Mucosa of rectum (tissue), 2 donors: ENCODE measurements around the gene IRAK1.
"Not testable (repeated sequence)": the region's sequence is repeated elsewhere in the genome, so short reads cannot be mapped to it uniquely, and the experiment has no call there.

Source experiments
- H3K27ac ChIP-seq, 2 donors: one replicate each; pipeline ENCODE4 v1.7.0; 2013; ENCODE audit warnings: inconsistent platforms in 2 of 2, low read depth in 2 of 2, low read length in 2 of 2
- H3K27me3 ChIP-seq, 2 donors: one replicate each; pipeline ENCODE4 v1.7.0; 2013; ENCODE audit warnings: low read length in 2 of 2; ENCODE audit not compliant: control insufficient read depth in 2 of 2, insufficient read depth in 2 of 2
- H3K36me3 ChIP-seq, 2 donors: one replicate each; pipeline ENCODE4 v1.7.0; 2013; ENCODE audit warnings: low read length in 2 of 2; ENCODE audit not compliant: control insufficient read depth in 2 of 2, insufficient read depth in 2 of 2
- H3K4me1 ChIP-seq, 2 donors: one replicate each; pipeline ENCODE4 v1.7.0; 2013; ENCODE audit warnings: low read length in 2 of 2, mild to moderate bottlenecking in 1 of 2; ENCODE audit not compliant: control insufficient read depth in 2 of 2, insufficient read depth in 2 of 2
- H3K4me3 ChIP-seq, 2 donors: one replicate each; pipeline ENCODE4 v1.7.0; 2013; ENCODE audit warnings: low read length in 2 of 2
- H3K9ac ChIP-seq, 2 donors: one replicate each; pipeline ENCODE4 v1.7.0; 2013; ENCODE audit warnings: low read length in 2 of 2, low read depth in 1 of 2, mild to moderate bottlenecking in 1 of 2
- H3K9me3 ChIP-seq, 2 donors: one replicate each; pipeline ENCODE4 v1.7.0; 2013; ENCODE audit warnings: low read length in 2 of 2; ENCODE audit not compliant: control insufficient read depth in 2 of 2
- donor health status: healthy.
- donor health status: Normal muscosa, but diverticular disease.

Gene IRAK1

GRCh38 chrX:154004315-154004714 lies 15.4 kb downstream of the IRAK1 start:
- peaks cover 0 to 3% of the 10 kb centered on the region in 2 donors for H3K27me3 ChIP-seq
- H3K36me3 ChIP-seq = no peaks in the 10 kb centered on the region
- H3K27ac ChIP-seq = no peak overlapping the region
- no peak overlapping the region for H3K4me3 ChIP-seq
- H3K9me3 ChIP-seq = no peaks in the 10 kb centered on the region
- no peak overlapping the region for H3K9ac ChIP-seq
- no peaks in the 10 kb centered on the region for H3K4me1 ChIP-seq

GRCh38 chrX:154002215-154002719 lies 17.4 kb downstream of the IRAK1 start:
- Histone ChIP-seq H3K27ac (peak overlapping the region in 1 of 2 donors; percentile 54), H3K4me3 (peak overlapping the region in 1 of 2 donors; percentile 14)

GRCh38 chrX:154000051-154000450 lies 19.7 kb downstream of the IRAK1 start:
- Histone ChIP-seq H3K36me3 (no peaks in the 10 kb centered on the region), H3K4me3 (no peak overlapping the region), H3K27me3 (no peaks in the 10 kb centered on the region), H3K4me1 (no peaks in the 10 kb centered on the region), H3K9me3 (no peaks in the 10 kb centered on the region), H3K9ac (no peak overlapping the region), H3K27ac (no peak overlapping the region)

More at GRCh38 chrX:154002215-154002719, 17.4 kb downstream of the IRAK1 start:
- no peaks in the 10 kb centered on the region for H3K9me3 ChIP-seq
- H3K9ac ChIP-seq = no peak overlapping the region
- H3K27me3 ChIP-seq = no peaks in the 10 kb centered on the region
- H3K4me1 ChIP-seq = no peaks in the 10 kb centered on the region
- no peaks in the 10 kb centered on the region for H3K36me3 ChIP-seq

- H3K4me3 ChIP-seq = no peak overlapping the region
- no peak overlapping the region for H3K27ac ChIP-seq
- no peaks in the 10 kb centered on the region for H3K36me3 ChIP-seq
- H3K9ac ChIP-seq = no peak overlapping the region
- no peaks in the 10 kb centered on the region for H3K27me3 ChIP-seq
- no peaks in the 10 kb centered on the region for H3K4me1 ChIP-seq
- no peaks in the 10 kb centered on the region for H3K9me3 ChIP-seq
Observed at GRCh38 chrX:153999359-154000037, 20.2 kb downstream of the IRAK1 start.

- Histone ChIP-seq H3K27ac (no peak overlapping the region), H3K4me1 (no peaks in the 10 kb centered on the region), H3K36me3 (no peaks in the 10 kb centered on the region), H3K9ac (no peak overlapping the region), H3K4me3 (no peak overlapping the region), H3K27me3 (peaks cover 0 to 8% of the 10 kb centered on the region in 2 donors), H3K9me3 (no peaks in the 10 kb centered on the region)
Observed at GRCh38 chrX:153995504-153995903, 24.2 kb downstream of the IRAK1 start.

GRCh38 chrX:153994398-153994797 lies 25.3 kb downstream of the IRAK1 start:
- H3K27me3 ChIP-seq, H3K4me1 ChIP-seq, H3K4me3 ChIP-seq, H3K36me3 ChIP-seq, H3K9me3 ChIP-seq, H3K27ac ChIP-seq, H3K9ac ChIP-seq: not testable (repeated sequence)

GRCh38 chrX:153993978-153994377 lies 25.7 kb downstream of the IRAK1 start:
- Histone ChIP-seq H3K9me3 (no peaks in the 10 kb centered on the region), H3K27me3 (peaks cover 4 to 8% of the 10 kb centered on the region in 2 donors), H3K27ac (no peak overlapping the region), H3K4me1 (no peaks in the 10 kb centered on the region), H3K4me3 (no peak overlapping the region), H3K36me3 (no peaks in the 10 kb centered on the region), H3K9ac (no peak overlapping the region)

- no peak overlapping the region for H3K9ac ChIP-seq
- no peak overlapping the region for H3K4me3 ChIP-seq
- H3K36me3 ChIP-seq = no peaks in the 10 kb centered on the region
- H3K27me3 ChIP-seq = peaks cover 4 to 8% of the 10 kb centered on the region in 2 donors
- no peak overlapping the region for H3K27ac ChIP-seq
- H3K4me1 ChIP-seq = no peaks in the 10 kb centered on the region
- no peaks in the 10 kb centered on the region for H3K9me3 ChIP-seq
Observed at GRCh38 chrX:153993079-153993478, 26.6 kb downstream of the IRAK1 start.

GRCh38 chrX:153992180-153992579 lies 27.5 kb downstream of the IRAK1 start:
- no peaks in the 10 kb centered on the region for H3K36me3 ChIP-seq
- H3K27me3 ChIP-seq = peaks cover 4 to 8% of the 10 kb centered on the region in 2 donors
- H3K4me3 ChIP-seq = no peak overlapping the region
- H3K9me3 ChIP-seq = no peaks in the 10 kb centered on the region
- no peak overlapping the region for H3K27ac ChIP-seq
- H3K9ac ChIP-seq = no peak overlapping the region
- H3K4me1 ChIP-seq = no peaks in the 10 kb centered on the region

GRCh38 chrX:153991013-153991580 lies 28.6 kb downstream of the IRAK1 start:
- no peaks in the 10 kb centered on the region for H3K9me3 ChIP-seq

More at GRCh38 chrX:153991013-153991580, 28.6 kb downstream of the IRAK1 start:
- H3K4me3 ChIP-seq = no peak overlapping the region
- no peaks in the 10 kb centered on the region for H3K4me1 ChIP-seq
- H3K27me3 ChIP-seq = peaks cover 4 to 8% of the 10 kb centered on the region in 2 donors
- H3K36me3 ChIP-seq = no peaks in the 10 kb centered on the region
- H3K9ac ChIP-seq = no peak overlapping the region
- no peak overlapping the region for H3K27ac ChIP-seq
